HEK293 (cell line): ENCODE measurements around the gene TSKU.

Experiments used
- CTCF ChIA-PET: fragments of 350-600 bp; formaldehyde crosslinking; extraction: SDS; loops from one replicate; lab custom pipeline; 2021; ENCODE audit warnings: antibody characterized with exemption; lab: Yijun Ruan, JAX
- POLR2A ChIA-PET: fragments of 300-600 bp; formaldehyde crosslinking; extraction: SDS; loops from one replicate; lab custom pipeline; 2020; ENCODE audit warnings: antibody characterized with exemption, inconsistent platforms; lab: Yijun Ruan, JAX
- H3K27ac ChIP-seq: fragments of 200-500 bp; sonication (Bioruptor generic); 2 replicates; pipeline ENCODE4 v1.5.1; 2014; ENCODE audit warnings: low read depth, low read length, control low read depth, inconsistent platforms; ENCODE audit errors: extremely low read depth
- H3K36me3 ChIP-seq, 2 experiments: fragments of 200-500 bp in 1 of 2; sonication (Bioruptor generic) in 1 of 2; 1 replicate in 1 of 2; 2 replicates in 1 of 2; pipeline ENCODE4 v1.5.1; 2014 to 2017; ENCODE audit warnings: inconsistent platforms in 2 of 2, low read length in 2 of 2; ENCODE audit not compliant: control insufficient read depth in 2 of 2, insufficient read depth in 1 of 2
- H3K4me1 ChIP-seq: fragments of 200-500 bp; sonication (Bioruptor generic); 2 replicates; pipeline ENCODE4 v1.5.1; 2014; ENCODE audit warnings: mild to moderate bottlenecking, low read length, inconsistent platforms; ENCODE audit not compliant: control insufficient read depth, insufficient read depth
- H3K4me3 ChIP-seq: 2 replicates; pipeline ENCODE4 v1.5.1; 2011; ENCODE audit warnings: low read depth, mild to moderate bottlenecking, control low read depth, low read length, moderate library complexity
- H3K9me3 ChIP-seq: fragments of 200-500 bp; sonication (Bioruptor generic); 2 replicates; pipeline ENCODE4 v1.5.1; 2014; ENCODE audit warnings: low read depth, low read length, inconsistent platforms; ENCODE audit not compliant: control insufficient read depth, insufficient read depth
- HOXD13 ChIP-seq: sonication (generic); formaldehyde crosslinking; IDR thresholded peaks from 2 replicates; pipeline ENCODE4 v1.8.0; 2022; ENCODE audit warnings: missing genetic modification reagents, borderline replicate concordance
- SALL2 ChIP-seq: fragments of 450-650 bp; formaldehyde crosslinking; IDR thresholded peaks from 2 replicates; pipeline ENCODE4 v1.5.0; 2017; ENCODE audit warnings: missing biosample characterization, mild to moderate bottlenecking, missing genetic modification characterization, borderline replicate concordance
- WT1 ChIP-seq: fragments of 450-650 bp; formaldehyde crosslinking; IDR thresholded peaks from 2 replicates; pipeline ENCODE4 v1.5.1; 2016; ENCODE audit warnings: missing biosample characterization, missing genetic modification characterization
- ZBTB17 ChIP-seq: fragments of 450-650 bp; formaldehyde crosslinking; IDR thresholded peaks from 2 replicates; pipeline ENCODE4 v1.5.1; 2016; ENCODE audit warnings: missing biosample characterization, missing genetic modification characterization
- ZBTB20 ChIP-seq: fragments of 450-650 bp; formaldehyde crosslinking; IDR thresholded peaks from 2 replicates; pipeline ENCODE4 v1.5.1; 2016; ENCODE audit warnings: missing biosample characterization, missing genetic modification characterization
- ZBTB48 ChIP-seq: fragments of 450-650 bp; formaldehyde crosslinking; IDR thresholded peaks from 2 replicates; pipeline ENCODE4 v1.5.1; 2016; ENCODE audit warnings: missing biosample characterization, missing genetic modification characterization
- ZNF10 ChIP-seq: fragments of 450-650 bp; formaldehyde crosslinking; IDR thresholded peaks from 2 replicates; pipeline ENCODE4 v1.5.1; 2017; ENCODE audit warnings: missing biosample characterization, missing genetic modification characterization
- ZNF19 ChIP-seq: fragments of 450-650 bp; formaldehyde crosslinking; IDR thresholded peaks from 2 replicates; pipeline ENCODE4; 2016; ENCODE audit warnings: missing biosample characterization, missing genetic modification characterization, low read depth
- ZNF274 ChIP-seq, 2 experiments: fragments of 200-500 bp in 1 of 2; fragments of 450-650 bp in 1 of 2; sonication (Bioruptor generic) in 1 of 2; formaldehyde crosslinking in 1 of 2; IDR thresholded peaks; 2 replicates each; pipeline versions ENCODE4 v1.5.1 to v1.6.1; 2014 to 2016; ENCODE audit warnings: borderline replicate concordance in 1 of 2, inconsistent platforms in 1 of 2, low read length in 1 of 2, missing biosample characterization in 1 of 2, missing genetic modification characterization in 1 of 2
- ZNF350 ChIP-seq: fragments of 450-650 bp; formaldehyde crosslinking; IDR thresholded peaks from 2 replicates; pipeline ENCODE4 v1.5.0; 2017; ENCODE audit warnings: missing biosample characterization, mild to moderate bottlenecking, missing genetic modification characterization
- ZNF354C ChIP-seq: fragments of 450-650 bp; formaldehyde crosslinking; IDR thresholded peaks from 2 replicates; pipeline ENCODE4 v1.5.1; 2016; ENCODE audit warnings: missing biosample characterization, missing genetic modification characterization, low read depth, borderline replicate concordance
- ZNF560 ChIP-seq: fragments of 450-650 bp; formaldehyde crosslinking; IDR thresholded peaks from 2 replicates; pipeline ENCODE4 v1.5.1; 2017; ENCODE audit warnings: missing biosample characterization, missing genetic modification characterization, borderline replicate concordance
- ZNF585B ChIP-seq: fragments of 450-650 bp; formaldehyde crosslinking; IDR thresholded peaks from 2 replicates; pipeline ENCODE4 v1.5.1; 2016; ENCODE audit warnings: missing biosample characterization, missing genetic modification characterization
- ZNF600 ChIP-seq: fragments of 450-650 bp; formaldehyde crosslinking; IDR thresholded peaks from 2 replicates; pipeline ENCODE4 v1.5.1; 2016; ENCODE audit warnings: missing biosample characterization, missing genetic modification characterization
- ZNF776 ChIP-seq: fragments of 450-650 bp; formaldehyde crosslinking; IDR thresholded peaks from 2 replicates; pipeline ENCODE4 v1.5.0; 2017; ENCODE audit warnings: missing biosample characterization, missing genetic modification characterization, borderline replicate concordance
- ZNF843 ChIP-seq: fragments of 450-650 bp; formaldehyde crosslinking; IDR thresholded peaks from 2 replicates; pipeline ENCODE4 v1.5.1; 2016; ENCODE audit warnings: missing biosample characterization, missing genetic modification characterization
- ZSCAN30 ChIP-seq: fragments of 450-650 bp; IDR thresholded peaks from 2 replicates; pipeline ENCODE4 v1.5.1; 2018; ENCODE audit warnings: missing biosample characterization, mild to moderate bottlenecking, missing genetic modification characterization, moderate library complexity
- TF ChIP-seq, protein P1 (sequence below): fragments of 450-650 bp; formaldehyde crosslinking; IDR thresholded peaks from 2 replicates; pipeline ENCODE4 v1.5.1; 2016; ENCODE audit warnings: missing biosample characterization, missing genetic modification characterization
- TF ChIP-seq, protein P2 (sequence below): fragments of 450-650 bp; formaldehyde crosslinking; IDR thresholded peaks from 2 replicates; pipeline ENCODE4 v1.5.1; 2016; ENCODE audit warnings: missing biosample characterization, missing genetic modification characterization
- TF ChIP-seq, protein P3 (sequence below): fragments of 450-650 bp; formaldehyde crosslinking; IDR thresholded peaks from 2 replicates; pipeline ENCODE4 v1.5.1; 2016; ENCODE audit warnings: missing biosample characterization, missing genetic modification characterization
- TF ChIP-seq, protein P4 (sequence below): fragments of 450-650 bp; formaldehyde crosslinking; IDR thresholded peaks from 2 replicates; pipeline ENCODE4 v1.5.1; 2016; ENCODE audit warnings: missing biosample characterization, missing genetic modification characterization
- TF ChIP-seq, protein P5 (sequence below): fragments of 450-650 bp; formaldehyde crosslinking; IDR thresholded peaks from 2 replicates; pipeline ENCODE4 v1.5.1; 2017; ENCODE audit warnings: missing biosample characterization, missing genetic modification characterization

The TSKU gene

DNA sequence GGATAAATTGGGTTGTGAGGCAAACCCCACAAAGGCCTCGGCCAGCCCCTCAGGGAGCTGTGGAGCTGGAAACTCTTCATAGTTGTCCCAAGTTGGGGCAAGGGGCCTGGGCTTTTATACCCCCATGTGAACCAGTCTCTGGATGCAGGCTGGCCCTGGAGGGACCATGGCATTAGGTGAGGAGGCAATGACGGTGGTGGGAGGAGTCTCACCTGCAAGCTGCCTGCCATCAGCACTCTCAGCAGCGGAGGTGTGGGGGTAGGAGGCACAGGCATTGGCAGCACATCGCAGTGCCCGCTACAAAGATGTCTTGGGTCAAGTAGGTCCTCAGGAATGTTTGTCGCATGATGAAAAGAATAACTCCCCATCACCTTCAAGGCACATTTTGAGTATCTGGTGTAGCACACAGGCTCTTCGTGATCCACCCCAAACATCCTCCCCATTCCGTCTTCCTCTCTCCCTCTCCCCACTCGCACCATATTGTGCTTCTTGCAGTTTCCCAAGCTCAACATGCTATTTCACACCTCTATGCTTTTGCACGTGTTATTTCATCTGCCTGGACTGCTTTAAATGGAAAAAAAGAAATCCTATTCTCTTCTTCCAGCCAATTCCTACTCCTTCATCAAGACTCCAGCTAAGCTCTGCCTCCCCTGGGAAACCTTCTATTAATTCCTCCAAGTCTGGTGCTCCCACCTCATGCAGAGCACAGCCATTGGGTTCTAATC lies 18.1 kb upstream of the TSKU start:
- ChIA-PET POLR2A (no interaction called here), CTCF (interaction anchor here (0.5 to 1.2 kb wide), 3 partner anchors 31 to 348 kb away, joined by 3 to 5 read pairs (median 3); no protein-coding TSS in a partner anchor)
- no peaks in the 10 kb centered on the region for H3K9me3 ChIP-seq
- no peak for TF ChIP-seq ZNF585B (tag by site-specific recombination)
- TF ChIP-seq, protein P1, sequence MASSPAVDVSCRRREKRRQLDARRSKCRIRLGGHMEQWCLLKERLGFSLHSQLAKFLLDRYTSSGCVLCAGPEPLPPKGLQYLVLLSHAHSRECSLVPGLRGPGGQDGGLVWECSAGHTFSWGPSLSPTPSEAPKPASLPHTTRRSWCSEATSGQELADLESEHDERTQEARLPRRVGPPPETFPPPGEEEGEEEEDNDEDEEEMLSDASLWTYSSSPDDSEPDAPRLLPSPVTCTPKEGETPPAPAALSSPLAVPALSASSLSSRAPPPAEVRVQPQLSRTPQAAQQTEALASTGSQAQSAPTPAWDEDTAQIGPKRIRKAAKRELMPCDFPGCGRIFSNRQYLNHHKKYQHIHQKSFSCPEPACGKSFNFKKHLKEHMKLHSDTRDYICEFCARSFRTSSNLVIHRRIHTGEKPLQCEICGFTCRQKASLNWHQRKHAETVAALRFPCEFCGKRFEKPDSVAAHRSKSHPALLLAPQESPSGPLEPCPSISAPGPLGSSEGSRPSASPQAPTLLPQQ: no peak
- TF ChIP-seq ZNF274 (IDR thresholded peaks at IDR 0.05; ENCODE audit: low read length): no peak
- no peak for TF ChIP-seq ZNF274 (tag by site-specific recombination; IDR thresholded peaks at IDR 0.05; ENCODE audit: borderline replicate concordance)
- TF ChIP-seq, protein P2, sequence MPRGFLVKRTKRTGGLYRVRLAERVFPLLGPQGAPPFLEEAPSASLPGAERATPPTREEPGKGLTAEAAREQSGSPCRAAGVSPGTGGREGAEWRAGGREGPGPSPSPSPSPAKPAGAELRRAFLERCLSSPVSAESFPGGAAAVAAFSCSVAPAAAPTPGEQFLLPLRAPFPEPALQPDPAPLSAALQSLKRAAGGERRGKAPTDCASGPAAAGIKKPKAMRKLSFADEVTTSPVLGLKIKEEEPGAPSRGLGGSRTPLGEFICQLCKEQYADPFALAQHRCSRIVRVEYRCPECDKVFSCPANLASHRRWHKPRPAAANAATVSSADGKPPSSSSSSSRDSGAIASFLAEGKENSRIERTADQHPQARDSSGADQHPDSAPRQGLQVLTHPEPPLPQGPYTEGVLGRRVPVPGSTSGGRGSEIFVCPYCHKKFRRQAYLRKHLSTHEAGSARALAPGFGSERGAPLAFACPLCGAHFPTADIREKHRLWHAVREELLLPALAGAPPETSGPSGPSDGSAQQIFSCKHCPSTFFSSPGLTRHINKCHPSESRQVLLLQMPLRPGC (tag by site-specific recombination): no peak
- TF ChIP-seq ZNF350: no peak
- no peak for TF ChIP-seq ZNF19
- no peak for TF ChIP-seq ZNF354C
- no peak for TF ChIP-seq ZBTB48 (tag by site-specific recombination)
- H3K4me3 ChIP-seq: no peak overlapping the region
- no peak overlapping the region for H3K27ac ChIP-seq
- no peaks in the 10 kb centered on the region for H3K4me1 ChIP-seq
- no peaks in the 10 kb centered on the region for H3K36me3 ChIP-seq

DNA sequence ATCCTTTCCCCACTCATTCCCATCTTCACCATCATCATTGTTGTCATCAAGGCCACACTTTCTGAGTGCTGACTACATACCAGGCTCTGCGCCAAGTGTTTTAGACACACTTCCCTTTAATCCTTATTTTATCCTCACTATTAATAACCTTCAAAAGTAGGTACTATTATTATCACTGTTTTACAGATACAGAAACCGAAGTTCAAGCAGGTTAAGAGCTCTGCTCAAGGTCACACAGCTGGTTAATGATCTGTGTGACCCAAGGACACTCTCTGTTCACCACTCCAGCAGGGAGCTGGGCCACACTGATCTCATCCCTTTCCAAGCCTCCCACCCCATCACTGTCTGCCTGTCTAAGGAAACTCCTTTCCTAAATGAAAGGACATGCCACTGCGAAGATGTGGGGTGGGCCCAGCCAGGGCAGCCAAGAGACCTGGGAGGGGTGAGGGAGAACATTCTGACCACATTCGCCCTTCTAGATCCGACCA lies 17.2 kb upstream of the TSKU start:
- Histone ChIP-seq H3K9me3 (no peaks in the 10 kb centered on the region), H3K4me1 (no peaks in the 10 kb centered on the region), H3K4me3 (no peak overlapping the region), H3K27ac (no peak overlapping the region), H3K36me3 (no peaks in the 10 kb centered on the region)
- CTCF ChIA-PET: interaction anchor here (0.5 to 1.0 kb wide), 2 partner anchors 44 to 347 kb away, joined by 3 read pairs; no protein-coding TSS in a partner anchor
- POLR2A ChIA-PET: no interaction called here
- TF ChIP-seq ZNF776 (tag by site-specific recombination): no peak
- no peak for TF ChIP-seq ZNF600 (tag by site-specific recombination)
- no peak for TF ChIP-seq ZBTB20 (tag by site-specific recombination)
- no peak for TF ChIP-seq ZSCAN30

DNA sequence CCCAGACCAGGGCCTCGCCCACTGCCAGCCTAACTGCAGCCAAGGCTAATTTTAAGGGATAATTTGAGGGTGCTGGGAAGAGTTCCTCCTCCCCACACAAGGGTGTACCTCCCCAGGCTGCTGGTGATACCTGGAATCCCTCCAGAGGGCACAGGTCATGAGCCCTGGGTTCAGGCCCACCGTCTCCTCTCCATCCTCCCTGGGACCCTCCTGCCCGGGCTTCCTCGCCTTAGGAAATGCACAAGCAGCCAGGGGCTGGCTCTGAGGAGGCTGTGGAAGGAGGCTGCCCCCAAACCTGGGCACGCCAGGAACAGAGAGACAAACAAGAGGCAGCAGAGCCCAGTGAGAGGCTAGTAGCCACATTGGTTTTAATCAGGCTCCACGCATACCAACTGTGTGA lies 16.6 kb upstream of the TSKU start:
- ChIA-PET POLR2A (no interaction called here), CTCF (no interaction called here)

More for the DNA sequence above, 16.6 kb upstream of the TSKU start:
- no peaks in the 10 kb centered on the region for H3K9me3 ChIP-seq
- no peak overlapping the region for H3K27ac ChIP-seq
- no peaks in the 10 kb centered on the region for H3K4me1 ChIP-seq
- H3K4me3 ChIP-seq: no peak overlapping the region
- H3K36me3 ChIP-seq: no peaks in the 10 kb centered on the region
- TF ChIP-seq WT1 (tag by site-specific recombination): no peak
- TF ChIP-seq ZNF560 (tag by site-specific recombination): no peak
- TF ChIP-seq ZNF843 (tag by site-specific recombination): no peak
- TF ChIP-seq ZNF10 (tag by site-specific recombination): no peak
- TF ChIP-seq ZBTB17 (tag by site-specific recombination): no peak
- TF ChIP-seq, protein P3, sequence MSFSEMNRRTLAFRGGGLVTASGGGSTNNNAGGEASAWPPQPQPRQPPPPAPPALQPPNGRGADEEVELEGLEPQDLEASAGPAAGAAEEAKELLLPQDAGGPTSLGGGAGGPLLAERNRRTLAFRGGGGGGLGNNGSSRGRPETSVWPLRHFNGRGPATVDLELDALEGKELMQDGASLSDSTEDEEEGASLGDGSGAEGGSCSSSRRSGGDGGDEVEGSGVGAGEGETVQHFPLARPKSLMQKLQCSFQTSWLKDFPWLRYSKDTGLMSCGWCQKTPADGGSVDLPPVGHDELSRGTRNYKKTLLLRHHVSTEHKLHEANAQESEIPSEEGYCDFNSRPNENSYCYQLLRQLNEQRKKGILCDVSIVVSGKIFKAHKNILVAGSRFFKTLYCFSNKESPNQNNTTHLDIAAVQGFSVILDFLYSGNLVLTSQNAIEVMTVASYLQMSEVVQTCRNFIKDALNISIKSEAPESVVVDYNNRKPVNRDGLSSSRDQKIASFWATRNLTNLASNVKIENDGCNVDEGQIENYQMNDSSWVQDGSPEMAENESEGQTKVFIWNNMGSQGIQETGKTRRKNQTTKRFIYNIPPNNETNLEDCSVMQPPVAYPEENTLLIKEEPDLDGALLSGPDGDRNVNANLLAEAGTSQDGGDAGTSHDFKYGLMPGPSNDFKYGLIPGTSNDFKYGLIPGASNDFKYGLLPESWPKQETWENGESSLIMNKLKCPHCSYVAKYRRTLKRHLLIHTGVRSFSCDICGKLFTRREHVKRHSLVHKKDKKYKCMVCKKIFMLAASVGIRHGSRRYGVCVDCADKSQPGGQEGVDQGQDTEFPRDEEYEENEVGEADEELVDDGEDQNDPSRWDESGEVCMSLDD: no peak
- no peak for TF ChIP-seq SALL2
- no peak for TF ChIP-seq HOXD13 (CRISPR knock-in tag)
- TF ChIP-seq, protein P4, sequence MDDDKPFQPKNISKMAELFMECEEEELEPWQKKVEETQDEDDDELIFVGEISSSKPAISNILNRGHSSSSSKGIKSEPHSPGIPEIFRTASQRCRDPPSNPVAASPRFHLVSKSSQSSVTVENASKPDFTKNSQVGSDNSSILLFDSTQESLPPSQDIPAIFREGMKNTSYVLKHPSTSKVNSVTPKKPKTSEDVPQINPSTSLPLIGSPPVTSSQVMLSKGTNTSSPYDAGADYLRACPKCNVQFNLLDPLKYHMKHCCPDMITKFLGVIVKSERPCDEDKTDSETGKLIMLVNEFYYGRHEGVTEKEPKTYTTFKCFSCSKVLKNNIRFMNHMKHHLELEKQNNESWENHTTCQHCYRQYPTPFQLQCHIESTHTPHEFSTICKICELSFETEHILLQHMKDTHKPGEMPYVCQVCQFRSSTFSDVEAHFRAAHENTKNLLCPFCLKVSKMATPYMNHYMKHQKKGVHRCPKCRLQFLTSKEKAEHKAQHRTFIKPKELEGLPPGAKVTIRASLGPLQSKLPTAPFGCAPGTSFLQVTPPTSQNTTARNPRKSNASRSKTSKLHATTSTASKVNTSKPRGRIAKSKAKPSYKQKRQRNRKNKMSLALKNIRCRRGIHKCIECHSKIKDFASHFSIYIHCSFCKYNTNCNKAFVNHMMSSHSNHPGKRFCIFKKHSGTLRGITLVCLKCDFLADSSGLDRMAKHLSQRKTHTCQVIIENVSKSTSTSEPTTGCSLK: no peak
- TF ChIP-seq, protein P5, sequence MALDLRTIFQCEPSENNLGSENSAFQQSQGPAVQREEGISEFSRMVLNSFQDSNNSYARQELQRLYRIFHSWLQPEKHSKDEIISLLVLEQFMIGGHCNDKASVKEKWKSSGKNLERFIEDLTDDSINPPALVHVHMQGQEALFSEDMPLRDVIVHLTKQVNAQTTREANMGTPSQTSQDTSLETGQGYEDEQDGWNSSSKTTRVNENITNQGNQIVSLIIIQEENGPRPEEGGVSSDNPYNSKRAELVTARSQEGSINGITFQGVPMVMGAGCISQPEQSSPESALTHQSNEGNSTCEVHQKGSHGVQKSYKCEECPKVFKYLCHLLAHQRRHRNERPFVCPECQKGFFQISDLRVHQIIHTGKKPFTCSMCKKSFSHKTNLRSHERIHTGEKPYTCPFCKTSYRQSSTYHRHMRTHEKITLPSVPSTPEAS: no peak
